ENCODE measurements around the gene CCDC70. TPM values are rescaled to one million over a fixed set of nuclear protein-coding genes. Genes with fewer than 3 reads are reported as not detected.

CCDC70 gene
- not detected for total RNA-seq

DNA sequence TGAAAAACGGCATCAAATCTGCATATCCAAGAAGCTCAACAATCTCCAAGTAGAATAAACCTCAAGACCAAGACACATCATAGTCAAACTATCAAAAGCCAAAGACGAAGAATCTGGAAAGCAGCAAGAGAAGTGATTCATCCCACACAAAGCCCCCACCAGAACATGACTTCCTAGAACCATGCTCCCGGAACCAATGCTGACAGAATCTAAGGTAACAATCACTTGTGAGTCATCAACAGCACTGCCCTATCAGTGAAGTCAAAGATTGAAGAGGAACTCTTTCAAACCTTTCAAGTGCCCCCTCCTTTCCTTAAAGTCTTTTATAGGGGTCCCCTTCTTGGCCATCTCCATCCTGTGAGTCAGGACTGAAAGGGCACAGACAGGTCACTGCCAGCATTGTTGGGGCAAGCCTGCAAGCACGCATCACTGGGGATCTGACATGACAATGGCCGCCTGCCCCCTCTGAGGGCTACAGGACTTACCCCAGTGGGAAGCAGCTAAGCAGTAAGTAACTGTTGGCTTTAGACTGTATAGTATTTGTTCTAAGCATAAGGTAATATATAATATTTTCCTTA lies at the start of gene CCDC70:
TSS of gene CCDC70 (plus strand) at position 247 of the 578 bp plus-strand sequence. CDS start 3,443 bp downstream, outside the sequence.

DNA sequence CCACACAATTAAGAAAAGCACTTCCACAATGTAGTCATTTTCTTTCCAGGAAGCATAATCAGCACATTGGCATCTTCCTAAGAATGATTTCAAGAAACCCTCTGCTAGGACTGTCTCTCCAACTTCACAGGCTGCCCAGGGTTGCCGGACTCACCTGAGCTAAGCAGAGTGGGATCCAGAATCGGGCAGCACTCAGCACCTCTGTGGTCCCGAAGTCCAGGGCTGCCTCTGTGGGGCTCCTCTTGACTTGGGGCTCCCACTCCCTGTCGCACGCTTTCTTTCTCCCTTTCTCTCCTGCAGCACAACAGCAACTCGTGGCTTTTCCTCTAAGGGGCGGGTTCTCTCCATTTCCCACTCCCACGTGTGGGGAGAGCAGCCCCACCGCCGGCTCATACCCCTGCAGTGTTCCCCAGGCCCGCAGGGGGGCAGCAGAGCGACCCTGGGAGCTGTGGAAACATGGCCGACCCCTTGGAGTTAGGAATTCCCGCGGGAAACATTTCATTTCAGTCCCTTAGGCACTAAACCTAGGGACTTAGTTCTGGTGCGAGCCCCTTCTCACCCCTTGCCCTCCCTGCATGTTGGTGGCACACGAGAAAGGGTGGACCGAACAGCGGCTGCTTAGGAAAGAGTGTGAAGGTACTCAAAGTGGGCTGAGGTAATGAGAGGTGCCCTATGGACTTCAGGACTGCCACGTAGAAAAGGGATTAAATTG lies 16.8 kb upstream of the CCDC70 start, which contains the start of gene TMEM272:
TSS of gene TMEM272 (minus strand) at position 316 of the 712 bp plus-strand sequence. CDS start 6,647 bp downstream, outside the sequence.

Other genes starting within 250 kb of the CCDC70 start
- gene DHRS12, start 57.8 kb upstream of the CCDC70 start, total RNA-seq: 10 to 100 TPM; 10.9 to 11.5 TPM
- 1 to 10 TPM; 3.2 to 4.2 TPM for gene TMEM272, start 16.8 kb upstream of the CCDC70 start, total RNA-seq
- under 1 TPM; 0.71 to 0.87 TPM for gene ATP7B, start 149.5 kb downstream of the CCDC70 start, total RNA-seq
- gene ALG11, start 150.4 kb downstream of the CCDC70 start, total RNA-seq: 10 to 100 TPM; 25.3 to 32.3 TPM
- gene UTP14C, start 162.7 kb downstream of the CCDC70 start, total RNA-seq: 10 to 100 TPM; 10.6 to 11.8 TPM

All from activated naive CD4-positive, alpha-beta T cell treated with anti-CD3 and anti-CD28 coated beads, Interleukin-2, amount 10 ng/mL, durations not matched to agents 5 hours and 36 hours (primary cell).